Nephron (organoid): ENCODE data around the gene RUVBL1.

Experiments used
- H3K27ac Mint-ChIP-seq, 3 experiments: 2 replicates each; pipeline ENCODE4 v1.8.0; 2020; ENCODE audit warnings: mixed read lengths in 3 of 3, mild to moderate bottlenecking in 2 of 3, moderate library complexity in 1 of 3
- H3K27me3 Mint-ChIP-seq: 2 replicates; pipeline ENCODE4 v1.8.0; 2021; ENCODE audit warnings: low read depth, mild to moderate bottlenecking, moderate library complexity, mixed read lengths
- H3K36me3 Mint-ChIP-seq: 2 replicates; pipeline ENCODE4 v1.8.0; 2020; ENCODE audit warnings: low read depth, mixed read lengths
- H3K4me1 Mint-ChIP-seq: 2 replicates; pipeline ENCODE4 v1.8.0; 2020; ENCODE audit warnings: mixed read lengths
- H3K4me3 Mint-ChIP-seq, 3 experiments: 2 replicates each; pipeline ENCODE4 v1.8.0; 2020; ENCODE audit warnings: mild to moderate bottlenecking in 3 of 3, mixed read lengths in 3 of 3, moderate library complexity in 2 of 3
- H3K9me3 Mint-ChIP-seq: 2 replicates; pipeline ENCODE4 v1.8.0; 2020; ENCODE audit warnings: mixed read lengths
- CTCF ChIP-seq, 3 experiments: fragments of 200-600 bp; sonication (generic); IDR thresholded peaks; one replicate each; pipeline ENCODE4 v1.5.0; 2021; ENCODE audit warnings: antibody characterized with exemption in 3 of 3; ENCODE audit not compliant: unreplicated experiment in 3 of 3

RUVBL1 gene

GRCh38 chr3:128060473-128061381 is 62.9 kb downstream of the RUVBL1 start:
- TF ChIP-seq CTCF (IDR thresholded peaks at IDR 0.05; ENCODE audit: unreplicated experiment in 3 of 3) = no peak
- H3K27me3 Mint-ChIP-seq = no peaks in the 10 kb centered on the region
- H3K4me3 Mint-ChIP-seq = no peak overlapping the region
- peaks cover 73% of the 10 kb centered on the region for H3K36me3 Mint-ChIP-seq
- H3K27ac Mint-ChIP-seq = no peak overlapping the region
- peaks cover 4% of the 10 kb centered on the region for H3K4me1 Mint-ChIP-seq
- H3K9me3 Mint-ChIP-seq = no peaks in the 10 kb centered on the region

- no peaks in the 10 kb centered on the region for H3K9me3 Mint-ChIP-seq
- H3K4me3 Mint-ChIP-seq = no peak overlapping the region
- peaks cover 36% of the 10 kb centered on the region for H3K4me1 Mint-ChIP-seq
- no peaks in the 10 kb centered on the region for H3K27me3 Mint-ChIP-seq
- no peak for TF ChIP-seq CTCF (IDR thresholded peaks at IDR 0.05; ENCODE audit: unreplicated experiment in 3 of 3)
- no peak overlapping the region for H3K27ac Mint-ChIP-seq
- H3K36me3 Mint-ChIP-seq = peaks cover 54% of the 10 kb centered on the region
These were observed 67.4 kb downstream of the RUVBL1 start for GRCh38 chr3:128056258-128056657.

GRCh38 chr3:128054367-128054766 is 69.2 kb downstream of the RUVBL1 start:
- no peak for TF ChIP-seq CTCF (IDR thresholded peaks at IDR 0.05; ENCODE audit: unreplicated experiment in 3 of 3)
- H3K4me1 Mint-ChIP-seq = peaks cover 39% of the 10 kb centered on the region
- peaks cover 37% of the 10 kb centered on the region for H3K36me3 Mint-ChIP-seq
- no peaks in the 10 kb centered on the region for H3K27me3 Mint-ChIP-seq
- H3K27ac Mint-ChIP-seq = peak overlapping the region; percentile 32 to 64 (median 39)
- H3K9me3 Mint-ChIP-seq = no peaks in the 10 kb centered on the region
- peak overlapping the region; percentile 91 to 99 (median 95) for H3K4me3 Mint-ChIP-seq

GRCh38 chr3:128053614-128054013 is 70.0 kb downstream of the RUVBL1 start:
- Mint-ChIP-seq H3K27me3 (no peaks in the 10 kb centered on the region), H3K4me3 (peak overlapping the region; percentile 91 to 99 (median 95)), H3K27ac (peak overlapping the region in 1 of 3 experiments; percentile 39), H3K4me1 (peaks cover 39% of the 10 kb centered on the region), H3K36me3 (peaks cover 31% of the 10 kb centered on the region), H3K9me3 (no peaks in the 10 kb centered on the region)
- no peak for TF ChIP-seq CTCF (IDR thresholded peaks at IDR 0.05; ENCODE audit: unreplicated experiment in 3 of 3)

GRCh38 chr3:128052595-128053351 is 70.8 kb downstream of the RUVBL1 start:
- H3K9me3 Mint-ChIP-seq = no peaks in the 10 kb centered on the region
- H3K27ac Mint-ChIP-seq = peak overlapping the region; percentile 91 to 96 (median 95)
- peak overlapping the region; percentile 91 to 99 (median 95) for H3K4me3 Mint-ChIP-seq
- peaks cover 39% of the 10 kb centered on the region for H3K4me1 Mint-ChIP-seq
- no peak for TF ChIP-seq CTCF (IDR thresholded peaks at IDR 0.05; ENCODE audit: unreplicated experiment in 3 of 3)
- peaks cover 29% of the 10 kb centered on the region for H3K36me3 Mint-ChIP-seq
- no peaks in the 10 kb centered on the region for H3K27me3 Mint-ChIP-seq
